RWPE1 (cell line): ENCODE measurements around the gene VARS2.

ENCODE experiments used
- CTCF ChIA-PET: fragments of 350-600 bp; sonication (Branson Sonifier 250); formaldehyde crosslinking; extraction: SDS; loops from one replicate; lab custom pipeline; 2021; lab: Yijun Ruan, JAX
- POLR2A ChIA-PET: fragments of 400-600 bp; formaldehyde crosslinking; extraction: SDS; loops from one replicate; lab custom pipeline; 2020; ENCODE audit warnings: antibody characterized with exemption; ENCODE audit not compliant: low non-redundant PET; lab: Yijun Ruan, JAX
- DNase-seq: peaks from one replicate; pipeline ENCODE4 v3.0.0; 2012; ENCODE audit warnings: low spot score
- H3K27ac ChIP-seq: fragments of 450-650 bp; 2 replicates; pipeline ENCODE4 v1.5.1; 2017
- TF ChIP-seq, protein P1 (sequence below): fragments of 450-650 bp; conservative IDR thresholded peaks from 2 replicates; pipeline ENCODE4 v1.5.1; 2017; ENCODE audit warnings: low read depth, mild to moderate bottlenecking

Gene VARS2

GRCh38 chr6:30881392-30882203, 32.4 kb upstream of the VARS2 start:
- peak overlapping the region; percentile 99 for H3K27ac ChIP-seq
- POLR2A ChIA-PET: interaction anchor here (0.6 to 1.4 kb wide), 3 partner anchors 23 to 137 kb away, joined by 3 to 4 read pairs (median 3); partner anchors contain the start of gene IER3
- CTCF ChIA-PET: interaction anchor here (0.5 to 3.0 kb wide), 5 partner anchors 32 to 151 kb away, joined by 3 to 15 read pairs (median 5); partner anchors contain the start of gene VARS2
- TF ChIP-seq, protein P1, sequence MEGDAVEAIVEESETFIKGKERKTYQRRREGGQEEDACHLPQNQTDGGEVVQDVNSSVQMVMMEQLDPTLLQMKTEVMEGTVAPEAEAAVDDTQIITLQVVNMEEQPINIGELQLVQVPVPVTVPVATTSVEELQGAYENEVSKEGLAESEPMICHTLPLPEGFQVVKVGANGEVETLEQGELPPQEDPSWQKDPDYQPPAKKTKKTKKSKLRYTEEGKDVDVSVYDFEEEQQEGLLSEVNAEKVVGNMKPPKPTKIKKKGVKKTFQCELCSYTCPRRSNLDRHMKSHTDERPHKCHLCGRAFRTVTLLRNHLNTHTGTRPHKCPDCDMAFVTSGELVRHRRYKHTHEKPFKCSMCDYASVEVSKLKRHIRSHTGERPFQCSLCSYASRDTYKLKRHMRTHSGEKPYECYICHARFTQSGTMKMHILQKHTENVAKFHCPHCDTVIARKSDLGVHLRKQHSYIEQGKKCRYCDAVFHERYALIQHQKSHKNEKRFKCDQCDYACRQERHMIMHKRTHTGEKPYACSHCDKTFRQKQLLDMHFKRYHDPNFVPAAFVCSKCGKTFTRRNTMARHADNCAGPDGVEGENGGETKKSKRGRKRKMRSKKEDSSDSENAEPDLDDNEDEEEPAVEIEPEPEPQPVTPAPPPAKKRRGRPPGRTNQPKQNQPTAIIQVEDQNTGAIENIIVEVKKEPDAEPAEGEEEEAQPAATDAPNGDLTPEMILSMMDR: no peak
- no peak for DNase-seq

DNA sequence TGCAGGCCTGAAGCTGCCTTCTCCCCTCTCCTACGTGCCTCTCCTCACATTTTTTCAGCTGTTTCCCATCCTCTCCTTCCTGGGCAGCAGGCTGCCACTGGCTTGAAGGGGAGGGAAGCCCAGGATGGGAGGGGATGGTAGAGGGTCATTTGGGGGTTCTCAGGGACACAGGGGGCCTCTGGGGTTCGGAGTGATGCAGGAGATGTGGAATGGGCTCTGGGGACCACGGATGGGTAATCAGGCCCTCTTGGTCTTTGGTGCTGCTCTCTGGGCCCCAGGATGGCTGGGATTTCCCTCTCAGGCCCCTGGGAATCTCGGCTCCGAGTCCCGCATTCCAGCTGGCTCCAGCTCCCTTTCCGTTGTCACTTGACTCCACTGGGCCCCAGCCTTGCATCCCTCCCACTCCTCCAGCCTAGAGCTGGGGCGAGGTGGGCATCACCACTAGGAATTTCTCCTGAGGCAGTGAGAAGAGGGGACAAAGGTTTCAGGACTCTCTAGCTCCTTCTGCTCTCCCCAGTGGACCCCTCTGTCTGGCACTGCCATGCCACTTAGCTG, 31.8 kb upstream of the VARS2 start:
- ChIA-PET CTCF (interaction anchor here (0.6 to 3.0 kb wide), 6 partner anchors 32 to 265 kb away, joined by 3 to 15 read pairs (median 4); partner anchors contain the start of genes MRPS18B, PPP1R10 and VARS2), POLR2A (interaction anchor here (1.4 kb wide), 1 partner anchor 138 kb away, joined by 3 read pairs; the partner anchor contains the start of gene IER3)
- TF ChIP-seq, protein P1: no peak
- peak overlapping the region; percentile 99 for H3K27ac ChIP-seq
- no peak for DNase-seq

DNA sequence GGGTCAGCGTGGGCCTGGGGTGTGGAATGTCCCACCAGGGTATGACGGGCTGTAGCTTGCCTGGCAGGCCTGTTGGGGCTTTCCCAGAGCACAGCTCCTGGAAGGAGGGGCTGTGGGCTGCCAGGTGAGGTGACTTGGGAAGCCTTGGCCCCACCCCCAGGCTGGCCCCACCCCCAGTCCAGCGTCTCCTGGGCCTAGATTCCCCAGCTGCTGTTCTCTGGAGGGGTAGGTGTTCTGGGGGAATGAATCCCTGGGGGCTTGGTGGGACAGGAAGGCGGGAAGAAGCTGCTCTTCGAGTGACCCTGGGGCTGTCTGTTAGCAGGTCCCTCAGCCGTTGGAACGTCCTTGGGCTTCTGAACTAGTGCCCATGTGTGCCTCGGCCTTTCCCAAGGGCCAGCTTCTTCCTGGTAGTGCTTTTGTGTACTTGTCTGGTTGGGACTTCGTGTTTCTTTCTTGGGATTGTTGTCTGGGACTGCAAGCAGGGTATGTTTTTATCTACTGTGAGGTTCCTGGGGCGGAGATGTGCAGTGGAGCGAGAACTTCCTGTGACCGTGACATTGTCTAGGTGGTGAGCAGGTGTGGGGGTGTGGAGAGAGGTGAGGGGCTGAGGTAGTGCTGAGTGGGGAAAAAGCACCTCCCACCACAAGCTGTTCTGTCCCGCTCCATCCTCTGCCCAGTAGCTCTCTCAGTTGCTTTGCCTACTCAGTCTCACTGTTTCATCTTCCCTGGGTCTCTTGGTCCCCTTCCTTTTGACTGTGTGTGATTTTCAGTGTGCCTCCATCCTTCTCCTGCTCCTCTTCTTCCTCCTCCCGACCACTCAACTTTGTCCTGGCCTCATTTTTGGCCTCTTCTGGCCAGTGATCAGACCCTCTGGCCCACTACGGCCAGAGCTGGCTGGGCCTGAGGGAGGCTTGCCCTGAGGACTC, 31.0 kb upstream of the VARS2 start:
- H3K27ac ChIP-seq: peak overlapping the region; percentile 99
- TF ChIP-seq, protein P1: no peak
- ChIA-PET CTCF (interaction anchor here (0.6 to 3.0 kb wide), 8 partner anchors 31 to 266 kb away, joined by 3 to 15 read pairs (median 4); partner anchors contain the start of genes MRPS18B, PPP1R10 and VARS2), POLR2A (interaction anchor here (0.7 to 1.4 kb wide), 3 partner anchors 22 to 139 kb away, joined by 3 to 4 read pairs (median 4); partner anchors contain the start of gene IER3)
- peak; percentile 83 for DNase-seq

- ChIA-PET CTCF (interaction anchor here (0.6 to 3.0 kb wide), 5 partner anchors 30 to 773 kb away, joined by 3 to 13 read pairs (median 4); partner anchors contain the start of gene VARS2), POLR2A (interaction anchor here (1.3 kb wide), 1 partner anchor 27 kb away, joined by 4 read pairs; no protein-coding TSS in a partner anchor)
- peak within 1 kb of the TSS; percentile 99 for H3K27ac ChIP-seq
- TF ChIP-seq, protein P1: no peak
- DNase-seq: peak; percentile 90
Observed at GRCh38 chr6:30883685-30884520, 30.1 kb upstream of the VARS2 start, which contains the start of gene DDR1. TSS of gene DDR1 (plus strand) at chr6:30884519. CDS start at chr6:30888730, 4,211 bp downstream.
